Measurements from ENCODE around the gene DYNC2H1. TPM values are rescaled to one million over a fixed set of nuclear protein-coding genes. Genes with fewer than 3 reads are reported as not detected.

The DYNC2H1 gene
- polyA plus RNA-seq, 1 experiment: 6.1 TPM

DNA sequence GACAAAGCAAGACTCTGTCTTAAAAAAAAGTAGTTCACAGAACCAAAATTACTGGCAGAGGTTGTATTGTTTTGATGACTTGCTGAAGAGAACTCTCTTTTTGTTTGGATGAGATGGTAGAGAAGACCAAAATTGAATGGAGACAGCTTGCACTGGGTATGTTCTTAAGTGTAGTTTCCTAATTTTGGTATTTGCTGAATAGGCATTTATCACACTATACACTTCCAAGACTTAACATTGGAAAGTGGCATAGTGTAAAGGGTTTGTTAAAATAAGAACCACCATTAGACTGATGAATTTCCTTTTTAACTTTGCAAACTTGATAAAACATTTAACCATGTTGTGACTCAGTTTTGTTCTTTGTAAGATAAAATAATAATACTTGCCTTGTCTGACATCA is 11.9 kb upstream of the DYNC2H1 start:
- DNase-seq (ENCODE audit: low read depth): no peak
- POLR2A ChIA-PET: no interaction called here
- H3K36me3 ChIP-seq (ENCODE audit: control insufficient read depth, insufficient read depth, low read length): no peaks in the 10 kb centered on the region
- CTCF ChIA-PET: no interaction called here
- TF ChIP-seq, protein P1, sequence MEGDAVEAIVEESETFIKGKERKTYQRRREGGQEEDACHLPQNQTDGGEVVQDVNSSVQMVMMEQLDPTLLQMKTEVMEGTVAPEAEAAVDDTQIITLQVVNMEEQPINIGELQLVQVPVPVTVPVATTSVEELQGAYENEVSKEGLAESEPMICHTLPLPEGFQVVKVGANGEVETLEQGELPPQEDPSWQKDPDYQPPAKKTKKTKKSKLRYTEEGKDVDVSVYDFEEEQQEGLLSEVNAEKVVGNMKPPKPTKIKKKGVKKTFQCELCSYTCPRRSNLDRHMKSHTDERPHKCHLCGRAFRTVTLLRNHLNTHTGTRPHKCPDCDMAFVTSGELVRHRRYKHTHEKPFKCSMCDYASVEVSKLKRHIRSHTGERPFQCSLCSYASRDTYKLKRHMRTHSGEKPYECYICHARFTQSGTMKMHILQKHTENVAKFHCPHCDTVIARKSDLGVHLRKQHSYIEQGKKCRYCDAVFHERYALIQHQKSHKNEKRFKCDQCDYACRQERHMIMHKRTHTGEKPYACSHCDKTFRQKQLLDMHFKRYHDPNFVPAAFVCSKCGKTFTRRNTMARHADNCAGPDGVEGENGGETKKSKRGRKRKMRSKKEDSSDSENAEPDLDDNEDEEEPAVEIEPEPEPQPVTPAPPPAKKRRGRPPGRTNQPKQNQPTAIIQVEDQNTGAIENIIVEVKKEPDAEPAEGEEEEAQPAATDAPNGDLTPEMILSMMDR (IDR thresholded peaks at IDR 0.05; ENCODE audit: insufficient read depth, low read depth, low read length): no peak
- no peaks in the 10 kb centered on the region for H3K27me3 ChIP-seq (ENCODE audit: control insufficient read depth, insufficient read depth, low read length)
- H3K4me3 ChIP-seq (ENCODE audit: low read depth, low read length): no peak overlapping the region

DNA sequence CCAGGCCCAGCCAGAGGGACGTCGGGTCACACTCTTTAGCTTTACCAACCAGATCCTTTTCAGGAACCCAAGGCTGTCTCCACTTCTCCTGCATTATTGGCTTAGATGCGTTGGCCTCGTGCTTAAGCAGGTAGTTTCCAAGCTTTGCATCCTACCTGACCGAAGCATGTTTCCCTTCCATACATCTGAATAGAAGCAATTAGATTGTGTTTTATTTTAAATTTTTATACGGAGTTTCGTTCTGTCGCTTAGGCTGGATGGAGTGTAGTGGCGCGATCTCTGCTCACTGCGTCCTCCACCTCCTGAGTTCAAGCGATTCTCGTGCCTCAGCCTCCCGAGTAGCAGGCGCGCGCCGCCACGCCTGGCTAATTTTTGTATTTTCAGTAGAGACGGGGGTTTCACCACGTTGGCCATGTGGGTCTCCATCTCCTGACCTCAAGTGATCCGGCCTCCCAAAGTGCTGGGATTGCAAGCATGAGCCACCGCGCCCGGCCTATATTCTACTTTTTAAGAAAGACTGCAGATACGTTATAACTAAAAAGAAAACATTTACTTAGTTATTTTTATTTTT is 677 bp downstream of the DYNC2H1 start:
- peak overlapping the region; percentile 93 for H3K4me3 ChIP-seq (ENCODE audit: low read depth, low read length)
- H3K36me3 ChIP-seq (ENCODE audit: control insufficient read depth, insufficient read depth, low read length): no peaks in the 10 kb centered on the region
- POLR2A ChIA-PET: interaction anchor here (0.8 to 0.9 kb wide), 2 partner anchors 17 to 185 kb away, joined by 3 to 4 read pairs; no protein-coding TSS in a partner anchor
- TF ChIP-seq, protein P1 (IDR thresholded peaks at IDR 0.05; ENCODE audit: insufficient read depth, low read depth, low read length): no peak
- H3K27me3 ChIP-seq (ENCODE audit: control insufficient read depth, insufficient read depth, low read length): no peaks in the 10 kb centered on the region
- CTCF ChIA-PET: interaction anchor here (0.7 to 2.7 kb wide), 6 partner anchors 10 to 36 kb away, joined by 3 to 17 read pairs (median 4); partner anchors contain the start of gene DCUN1D5
- DNase-seq (ENCODE audit: low read depth): no peak

DNA sequence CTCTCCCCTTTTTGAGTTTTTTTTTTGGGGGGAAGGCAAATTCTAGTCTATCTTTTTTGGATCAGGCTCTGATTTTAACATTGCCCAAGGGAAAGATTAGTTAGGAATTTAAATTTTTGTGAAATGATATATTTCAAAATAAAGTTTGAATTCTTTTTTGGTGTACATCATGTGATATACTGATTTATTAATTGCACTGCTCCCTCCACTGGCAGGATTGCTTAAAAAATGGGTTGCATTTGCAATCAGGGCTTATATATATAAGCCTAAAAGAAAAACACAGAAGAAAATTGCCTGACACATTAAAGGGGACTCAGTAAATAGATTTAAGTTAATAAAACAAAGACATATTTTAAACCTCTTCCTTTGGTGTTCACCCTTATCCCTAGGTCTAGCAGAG is 1.2 kb downstream of the DYNC2H1 start:
- ChIA-PET POLR2A (no interaction called here), CTCF (interaction anchor here (2.0 kb wide), 1 partner anchor 10 kb away, joined by 10 read pairs; no protein-coding TSS in a partner anchor)
- TF ChIP-seq, protein P1 (IDR thresholded peaks at IDR 0.05; ENCODE audit: insufficient read depth, low read depth, low read length): peak; percentile 52
- Histone ChIP-seq H3K27me3 (ENCODE audit: control insufficient read depth, insufficient read depth, low read length) (no peaks in the 10 kb centered on the region), H3K4me3 (ENCODE audit: low read depth, low read length) (peak overlapping the region; percentile 93), H3K36me3 (ENCODE audit: control insufficient read depth, insufficient read depth, low read length) (no peaks in the 10 kb centered on the region)
- DNase-seq (ENCODE audit: low read depth): no peak

DNA sequence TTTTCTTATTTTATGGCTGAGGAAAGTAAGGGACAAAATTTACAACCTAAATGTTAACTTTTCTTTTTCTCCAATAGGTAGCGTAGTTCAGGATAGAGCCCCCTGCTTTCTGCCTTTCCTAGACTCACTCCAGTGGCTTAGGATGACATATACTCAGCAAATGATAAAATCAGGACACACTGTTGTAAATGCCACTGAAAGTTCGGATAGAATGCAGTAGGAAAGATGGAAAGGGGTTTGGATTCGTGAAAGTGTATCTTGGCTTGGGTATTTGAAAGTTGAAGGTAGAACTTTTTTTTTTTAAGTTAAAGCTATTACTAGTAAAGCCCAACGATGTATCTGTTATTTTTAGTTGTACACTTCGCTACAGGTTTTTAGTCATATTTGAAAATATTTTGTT is 2.2 kb downstream of the DYNC2H1 start:
- TF ChIP-seq, protein P1 (IDR thresholded peaks at IDR 0.05; ENCODE audit: insufficient read depth, low read depth, low read length): no peak
- Histone ChIP-seq H3K27me3 (ENCODE audit: control insufficient read depth, insufficient read depth, low read length) (no peaks in the 10 kb centered on the region), H3K36me3 (ENCODE audit: control insufficient read depth, insufficient read depth, low read length) (no peaks in the 10 kb centered on the region), H3K4me3 (ENCODE audit: low read depth, low read length) (no peak overlapping the region)
- DNase-seq (ENCODE audit: low read depth): no peak
- ChIA-PET POLR2A (no interaction called here), CTCF (no interaction called here)

DNA sequence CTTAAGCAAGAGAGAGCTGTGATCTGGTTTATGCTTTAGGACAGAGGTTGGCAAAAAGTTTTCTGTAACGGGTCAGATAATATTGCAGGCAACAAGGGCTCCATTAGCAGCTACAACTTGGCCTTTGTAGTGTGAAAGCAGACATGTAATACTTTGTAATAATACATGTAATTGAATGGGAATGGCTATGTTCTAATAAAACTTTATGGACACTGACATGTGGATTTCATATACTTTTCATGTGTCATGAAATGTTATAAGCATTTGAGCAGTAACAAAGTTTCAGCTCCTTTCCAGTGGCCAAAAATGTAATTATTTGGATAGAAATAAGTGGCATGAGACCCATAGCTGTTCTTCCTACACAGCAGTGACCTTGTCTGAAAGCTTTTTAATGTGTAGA is 3.1 kb downstream of the DYNC2H1 start:
- H3K4me3 ChIP-seq (ENCODE audit: low read depth, low read length): no peak overlapping the region
- no peak for DNase-seq (ENCODE audit: low read depth)
- ChIA-PET CTCF (interaction anchor here (1.1 to 1.2 kb wide), 2 partner anchors 40 to 198 kb away, joined by 3 read pairs; no protein-coding TSS in a partner anchor), POLR2A (no interaction called here)
- no peaks in the 10 kb centered on the region for H3K27me3 ChIP-seq (ENCODE audit: control insufficient read depth, insufficient read depth, low read length)
- H3K36me3 ChIP-seq (ENCODE audit: control insufficient read depth, insufficient read depth, low read length): no peaks in the 10 kb centered on the region
- TF ChIP-seq, protein P1 (IDR thresholded peaks at IDR 0.05; ENCODE audit: insufficient read depth, low read depth, low read length): no peak

Data from BJ (cell line).